Endothelial cell of umbilical vein (primary cell): ENCODE results near the gene SLC35G1.

Experiments used
- CTCF ChIP-seq, 2 donors: IDR thresholded peaks; 1 replicate in 1 of 2; 2 replicates in 1 of 2; pipeline ENCODE4 v1.5.1; 2011; ENCODE audit warnings: low read length in 2 of 2, mild to moderate bottlenecking in 2 of 2, moderate library complexity in 2 of 2, control low read depth in 1 of 2, inconsistent platforms in 1 of 2, low read depth in 1 of 2; ENCODE audit not compliant: insufficient read depth in 1 of 2; ENCODE audit errors: extremely low read depth in 1 of 2
- EZH2 ChIP-seq: IDR thresholded peaks from 2 replicates; pipeline ENCODE4 v1.6.1; 2012; ENCODE audit warnings: borderline replicate concordance, low read depth, mild to moderate bottlenecking, moderate library complexity, low read length, inconsistent platforms; ENCODE audit not compliant: severe bottlenecking
- MYC ChIP-seq: IDR thresholded peaks from one replicate; pipeline ENCODE4 v1.6.1; 2011; ENCODE audit warnings: mild to moderate bottlenecking, low read depth, low read length
- POLR2A ChIP-seq: IDR thresholded peaks from 2 replicates; pipeline ENCODE4 v1.6.1; 2012; ENCODE audit warnings: low read depth, mild to moderate bottlenecking, control low read depth, low read length

- TF ChIP-seq CTCF (IDR thresholded peaks at IDR 0.05; ENCODE audit: extremely low read depth in 1 of 2, insufficient read depth in 1 of 2, low read depth in 1 of 2, low read length in 2 of 2) (no peak), POLR2A (no peak), MYC (no peak), EZH2 (no peak)
These were observed 19.3 kb upstream of the SLC35G1 start for GRCh38 chr10:93874309-93875031.
